ENCODE data around the gene CFAP97D2. TPM values are rescaled to one million over a fixed set of nuclear protein-coding genes. Genes with fewer than 3 reads are reported as not detected.
A peak's percentile ranks its signal among the peaks of the same experiment; 100 is the strongest.
"Not testable (repeated sequence)": the region's sequence is repeated elsewhere in the genome, so short reads cannot be mapped to it uniquely, and the experiment has no call there.

The CFAP97D2 gene
- total RNA-seq, 3 donors from 2014 or later (not counting 1 experiment from before 2014, with no cell fraction given) = 0.45 to 7.7 TPM; not detected in 1

DNA sequence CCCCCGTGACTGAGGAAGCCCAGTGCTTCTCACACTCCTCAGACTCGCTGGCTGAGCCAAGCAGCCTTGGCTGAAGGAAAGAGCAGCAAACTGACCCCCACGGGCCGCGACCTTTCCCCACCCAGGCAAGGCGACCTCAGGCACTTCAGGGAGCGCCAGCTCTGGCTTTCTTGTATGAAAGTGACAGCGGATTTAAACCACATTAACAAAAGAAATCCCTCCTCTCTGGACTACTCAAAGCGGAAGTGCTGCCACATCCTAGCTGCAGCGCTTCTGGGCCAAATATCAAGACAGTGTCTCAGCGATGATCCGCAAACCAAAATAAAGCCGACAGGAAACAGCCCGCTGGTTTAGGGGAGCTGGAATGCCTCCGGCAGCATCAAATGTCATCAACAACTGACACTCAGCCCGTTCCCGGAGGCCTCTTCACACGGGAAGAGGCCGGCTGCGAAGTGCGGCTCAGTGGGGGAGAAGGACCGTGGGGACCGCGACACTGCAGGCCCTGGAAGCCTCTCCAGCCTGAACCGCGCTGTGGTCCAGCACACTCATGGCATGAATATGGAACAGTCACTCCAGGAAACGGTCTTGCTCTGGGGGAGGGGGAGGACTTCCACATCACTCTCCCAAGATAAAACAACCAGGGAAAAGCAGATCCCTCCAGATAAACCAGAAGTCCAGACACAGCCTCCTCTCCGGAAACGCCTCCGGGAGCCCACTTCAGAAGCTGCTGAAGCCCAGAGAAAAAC, 48.0 kb upstream of the CFAP97D2 start:
- H3K27me3 ChIP-seq (ENCODE audit: control insufficient read depth, insufficient read depth, low read length) = no peaks in the 10 kb centered on the region
- DNase-seq (peak; percentile 52 to 85), ATAC-seq (peak; percentile 10 to 38 (median 28))
- Mint-ChIP-seq H3K27ac (peak overlapping the region; percentile 91 to 92), H3K4me3 (peak overlapping the region; percentile 98), H3K4me1 (peaks cover 69 to 76% of the 10 kb centered on the region in 2 donors), H3K36me3 (peaks cover 11% of the 10 kb centered on the region), H3K9me3 (no peaks in the 10 kb centered on the region), H3K27me3 (ENCODE audit: low read depth in 2 of 2) (no peaks in the 10 kb centered on the region)
- TF ChIP-seq, protein P1, sequence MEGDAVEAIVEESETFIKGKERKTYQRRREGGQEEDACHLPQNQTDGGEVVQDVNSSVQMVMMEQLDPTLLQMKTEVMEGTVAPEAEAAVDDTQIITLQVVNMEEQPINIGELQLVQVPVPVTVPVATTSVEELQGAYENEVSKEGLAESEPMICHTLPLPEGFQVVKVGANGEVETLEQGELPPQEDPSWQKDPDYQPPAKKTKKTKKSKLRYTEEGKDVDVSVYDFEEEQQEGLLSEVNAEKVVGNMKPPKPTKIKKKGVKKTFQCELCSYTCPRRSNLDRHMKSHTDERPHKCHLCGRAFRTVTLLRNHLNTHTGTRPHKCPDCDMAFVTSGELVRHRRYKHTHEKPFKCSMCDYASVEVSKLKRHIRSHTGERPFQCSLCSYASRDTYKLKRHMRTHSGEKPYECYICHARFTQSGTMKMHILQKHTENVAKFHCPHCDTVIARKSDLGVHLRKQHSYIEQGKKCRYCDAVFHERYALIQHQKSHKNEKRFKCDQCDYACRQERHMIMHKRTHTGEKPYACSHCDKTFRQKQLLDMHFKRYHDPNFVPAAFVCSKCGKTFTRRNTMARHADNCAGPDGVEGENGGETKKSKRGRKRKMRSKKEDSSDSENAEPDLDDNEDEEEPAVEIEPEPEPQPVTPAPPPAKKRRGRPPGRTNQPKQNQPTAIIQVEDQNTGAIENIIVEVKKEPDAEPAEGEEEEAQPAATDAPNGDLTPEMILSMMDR (IDR thresholded peaks at IDR 0.05) = no peak
- no peaks in the 10 kb centered on the region for H3K9me3 ChIP-seq (ENCODE audit: control insufficient read depth, insufficient read depth, low read length)
- peak overlapping the region; percentile 84 for H3K27ac ChIP-seq (ENCODE audit: low read length)
- intact Hi-C loops (cut with micrococcal nuclease) = loop anchor here (2.0 kb wide), 1 partner anchor 26 kb away; no protein-coding TSS in a partner anchor
- H3K4me3 ChIP-seq (ENCODE audit: low read length) = peak overlapping the region; percentile 97
- under 1% methylated on average over 28 of the region's 30 CpGs for WGBS (ENCODE audit: insufficient coverage)
- no peaks in the 10 kb centered on the region for H3K36me3 ChIP-seq (ENCODE audit: control insufficient read depth, insufficient read depth, low read length)
- H3K4me1 ChIP-seq (ENCODE audit: control insufficient read depth, insufficient read depth, low read length) = peaks cover 63% of the 10 kb centered on the region

DNA sequence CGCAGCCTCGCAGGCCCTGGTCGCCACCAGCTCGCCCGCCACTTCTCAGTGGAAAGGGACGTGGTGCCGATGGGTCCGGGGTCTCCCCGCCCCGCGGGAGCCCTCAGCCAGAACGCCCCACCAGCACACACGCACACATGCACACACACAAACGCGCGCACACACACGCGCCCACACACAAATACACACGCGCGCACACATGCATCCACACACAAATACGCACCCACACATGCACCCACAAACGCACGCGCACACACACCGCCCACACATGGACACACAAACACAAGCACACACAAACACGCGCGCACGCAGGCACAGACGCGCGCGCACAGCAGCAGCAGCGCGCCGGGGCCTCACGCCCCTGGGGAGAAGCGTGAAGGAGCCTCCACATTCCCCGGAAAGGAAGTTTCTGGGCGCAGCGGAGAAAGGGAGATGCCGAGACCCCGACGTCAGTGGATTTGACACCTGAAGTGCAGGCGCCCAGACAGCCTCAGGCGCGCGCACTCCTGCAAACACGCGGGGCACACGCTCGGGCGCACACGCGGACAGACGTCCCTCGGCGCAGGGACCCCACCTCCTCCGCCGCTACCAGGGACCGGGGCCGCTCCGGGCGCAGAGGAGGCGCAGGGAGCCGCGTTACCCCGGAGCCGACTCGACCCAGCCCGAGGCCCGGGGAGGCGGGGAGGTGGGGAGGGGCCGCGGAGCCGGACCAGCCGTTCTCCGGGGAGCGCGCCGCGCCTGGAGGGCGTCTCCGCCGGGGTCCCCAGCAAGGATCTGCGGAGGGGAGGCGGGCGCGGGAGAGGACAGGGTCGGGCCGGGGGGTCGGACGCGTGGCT, 47.3 kb upstream of the CFAP97D2 start:
- no peak for ATAC-seq
- intact Hi-C loops (cut with micrococcal nuclease) = loop anchor here (2.0 kb wide), 2 partner anchors 27 to 95 kb away; no protein-coding TSS in a partner anchor
- Mint-ChIP-seq H3K27me3 (ENCODE audit: low read depth in 2 of 2) (no peaks in the 10 kb centered on the region), H3K4me3 (peak overlapping the region; percentile 98), H3K27ac (peak overlapping the region; percentile 91 to 92), H3K9me3 (no peaks in the 10 kb centered on the region), H3K36me3 (peaks cover 11% of the 10 kb centered on the region), H3K4me1 (peaks cover 61 to 73% of the 10 kb centered on the region in 2 donors)
- WGBS (ENCODE audit: insufficient coverage) = under 1% methylated on average over 95 of the region's 95 CpGs
- H3K4me3 ChIP-seq (ENCODE audit: low read length) = peak overlapping the region; percentile 97
- TF ChIP-seq, protein P1 (IDR thresholded peaks at IDR 0.05) = no peak
- no peaks in the 10 kb centered on the region for H3K36me3 ChIP-seq (ENCODE audit: control insufficient read depth, insufficient read depth, low read length)
- no peaks in the 10 kb centered on the region for H3K9me3 ChIP-seq (ENCODE audit: control insufficient read depth, insufficient read depth, low read length)
- H3K4me1 ChIP-seq (ENCODE audit: control insufficient read depth, insufficient read depth, low read length) = peaks cover 55% of the 10 kb centered on the region
- H3K27me3 ChIP-seq (ENCODE audit: control insufficient read depth, insufficient read depth, low read length) = no peaks in the 10 kb centered on the region
- H3K27ac ChIP-seq (ENCODE audit: low read length) = peak overlapping the region; percentile 84
- peak in 1 of 2 donors; percentile 68 for DNase-seq

DNA sequence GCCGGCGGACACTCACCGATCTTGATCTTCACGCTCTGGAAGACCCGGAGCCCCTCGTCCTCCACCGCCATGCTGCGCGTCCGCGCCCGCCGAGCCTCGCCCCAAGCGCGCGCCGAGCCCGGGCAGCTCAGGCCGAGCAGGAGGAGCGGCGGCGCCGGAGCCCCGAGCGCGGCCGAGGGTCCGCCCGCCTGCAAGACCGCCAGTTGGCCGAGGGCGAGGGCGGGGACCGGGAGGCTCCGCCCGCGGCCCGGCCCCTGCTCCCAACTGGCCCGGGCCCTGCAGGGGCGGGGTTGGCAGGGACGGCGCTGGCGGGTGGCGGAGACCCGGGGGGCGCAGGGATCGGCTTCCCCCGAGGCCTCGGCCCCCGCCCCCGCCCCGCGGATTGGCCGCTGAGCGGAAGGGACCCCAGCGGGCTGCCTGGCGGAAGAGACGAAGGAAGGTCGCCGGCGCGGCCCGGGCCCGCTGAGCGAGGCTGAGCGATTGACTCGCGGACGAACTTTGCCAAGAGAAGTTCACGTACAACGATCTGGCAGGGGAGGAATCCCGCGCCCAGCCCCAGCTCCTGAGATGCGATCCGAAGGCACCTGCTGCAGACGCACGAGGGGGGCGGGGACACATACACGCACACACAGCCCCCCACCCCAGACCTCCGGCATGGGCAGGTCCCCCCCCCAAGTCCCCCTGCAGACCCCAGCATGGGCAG, 46.5 kb upstream of the CFAP97D2 start, which contains the start of gene RASA3:
Gene RASA3 (minus strand): TSS at position 205 of the 703 bp plus-strand sequence. CDS start 134 bp downstream, at position 71.
- Mint-ChIP-seq H3K27ac (peak within 1 kb of the TSS; percentile 91 to 92), H3K4me3 (peak within 1 kb of the TSS; percentile 98), H3K4me1 (peaks cover 53 to 66% of the 10 kb centered on the region in 2 donors), H3K36me3 (peaks cover 11% of the 10 kb centered on the region), H3K9me3 (no peaks in the 10 kb centered on the region), H3K27me3 (ENCODE audit: low read depth in 2 of 2) (no peaks in the 10 kb centered on the region)
- Histone ChIP-seq H3K36me3 (ENCODE audit: control insufficient read depth, insufficient read depth, low read length) (no peaks in the 10 kb centered on the region), H3K27me3 (ENCODE audit: control insufficient read depth, insufficient read depth, low read length) (no peaks in the 10 kb centered on the region), H3K4me1 (ENCODE audit: control insufficient read depth, insufficient read depth, low read length) (peaks cover 48% of the 10 kb centered on the region), H3K9me3 (ENCODE audit: control insufficient read depth, insufficient read depth, low read length) (no peaks in the 10 kb centered on the region), H3K4me3 (ENCODE audit: low read length) (peak within 1 kb of the TSS; percentile 97), H3K27ac (ENCODE audit: low read length) (peak within 1 kb of the TSS; percentile 84)
- WGBS (ENCODE audit: insufficient coverage) = under 1% methylated on average over 80 of the region's 81 CpGs
- ATAC-seq (peak; percentile 51 to 72 (median 64)), DNase-seq (peak; percentile 63 to 80)
- TF ChIP-seq, protein P1 (IDR thresholded peaks at IDR 0.05) = no peak
- intact Hi-C loops (cut with micrococcal nuclease) = loop anchor here (2.0 kb wide), 1 partner anchor 94 kb away; no protein-coding TSS in a partner anchor

DNA sequence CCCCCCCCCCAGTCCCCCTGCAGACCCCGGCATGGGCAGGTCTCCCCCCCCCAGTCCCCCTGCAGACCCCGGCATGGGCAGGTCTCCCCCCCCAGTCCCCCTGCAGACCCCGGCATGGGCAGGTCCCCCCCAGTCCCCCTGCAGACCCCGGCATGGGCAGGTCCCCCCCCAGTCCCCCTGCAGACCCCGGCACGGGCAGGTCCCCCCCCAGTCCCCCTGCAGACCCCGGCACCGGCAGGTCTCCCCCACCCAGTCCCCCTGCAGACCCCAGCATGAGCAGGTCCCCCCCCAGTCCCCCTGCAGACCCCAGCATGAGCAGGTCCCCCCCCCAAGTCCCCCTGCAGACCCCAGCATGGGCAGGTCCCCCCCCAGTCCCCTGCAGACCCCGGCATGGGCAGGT, 45.9 kb upstream of the CFAP97D2 start:
- not testable (repeated sequence) for H3K27me3 ChIP-seq (ENCODE audit: control insufficient read depth, insufficient read depth, low read length); H3K27ac Mint-ChIP-seq; H3K4me3 Mint-ChIP-seq; H3K4me3 ChIP-seq (ENCODE audit: low read length); H3K27ac ChIP-seq (ENCODE audit: low read length); H3K36me3 ChIP-seq (ENCODE audit: control insufficient read depth, insufficient read depth, low read length); H3K9me3 Mint-ChIP-seq; H3K9me3 ChIP-seq (ENCODE audit: control insufficient read depth, insufficient read depth, low read length); H3K27me3 Mint-ChIP-seq (ENCODE audit: low read depth in 2 of 2); ATAC-seq; DNase-seq
- intact Hi-C loops (cut with micrococcal nuclease) = loop anchor here (2.0 kb wide), 1 partner anchor 94 kb away; no protein-coding TSS in a partner anchor
- no CpG with 5 or more reads among the region's 9 CpGs for WGBS (ENCODE audit: insufficient coverage)
- Mint-ChIP-seq H3K4me1 (peaks cover 48 to 60% of the 10 kb centered on the region in 2 donors), H3K36me3 (peaks cover 11% of the 10 kb centered on the region)
- H3K4me1 ChIP-seq (ENCODE audit: control insufficient read depth, insufficient read depth, low read length) = peaks cover 42% of the 10 kb centered on the region

DNA sequence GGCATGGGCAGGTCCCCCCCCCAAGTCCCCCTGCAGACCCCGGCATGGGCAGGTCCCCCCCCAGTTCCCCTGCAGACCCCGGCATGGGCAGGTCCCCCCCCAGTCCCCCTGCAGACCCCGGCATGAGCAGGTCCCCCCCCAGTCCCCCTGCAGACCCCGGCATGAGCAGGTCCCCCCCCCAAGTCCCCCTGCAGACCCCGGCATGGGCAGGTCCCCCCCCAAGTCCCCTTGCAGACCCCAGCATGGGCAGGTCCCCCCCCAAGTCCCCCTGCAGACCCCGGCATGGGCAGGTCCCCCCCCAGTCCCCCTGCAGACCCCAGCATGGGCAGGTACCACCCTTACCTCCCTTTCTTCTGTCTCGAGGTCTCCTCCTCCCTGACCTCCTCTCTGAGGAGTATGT, 45.5 kb upstream of the CFAP97D2 start:
- H3K9me3 Mint-ChIP-seq; H3K36me3 ChIP-seq (ENCODE audit: control insufficient read depth, insufficient read depth, low read length); H3K27me3 ChIP-seq (ENCODE audit: control insufficient read depth, insufficient read depth, low read length); H3K27me3 Mint-ChIP-seq (ENCODE audit: low read depth in 2 of 2); H3K27ac ChIP-seq (ENCODE audit: low read length); DNase-seq; H3K9me3 ChIP-seq (ENCODE audit: control insufficient read depth, insufficient read depth, low read length); H3K4me3 ChIP-seq (ENCODE audit: low read length); ATAC-seq: not testable (repeated sequence)
- intact Hi-C loops (cut with micrococcal nuclease) = loop anchor here (2.0 kb wide), 1 partner anchor 93 kb away; no protein-coding TSS in a partner anchor
- H3K27ac Mint-ChIP-seq = peak overlapping the region; percentile 19 to 50
- peaks cover 43 to 56% of the 10 kb centered on the region in 2 donors for H3K4me1 Mint-ChIP-seq
- peaks cover 38% of the 10 kb centered on the region for H3K4me1 ChIP-seq (ENCODE audit: control insufficient read depth, insufficient read depth, low read length)
- WGBS (ENCODE audit: insufficient coverage) = no CpG with 5 or more reads among the region's 7 CpGs
- peaks cover 11% of the 10 kb centered on the region for H3K36me3 Mint-ChIP-seq
- peak overlapping the region; percentile 62 for H3K4me3 Mint-ChIP-seq

Data from natural killer cell (primary cell).